HG02884 (cell line): ENCODE measurements around the gene SIX3.

ENCODE experiments used
- ATAC-seq: cut with Tn5 transposase; IDR thresholded peaks from one replicate; pipeline ENCODE4 v1.9.1; 2021; ENCODE audit warnings: mild to moderate bottlenecking, moderate library complexity; ENCODE audit not compliant: unreplicated experiment

The SIX3 gene

DNA sequence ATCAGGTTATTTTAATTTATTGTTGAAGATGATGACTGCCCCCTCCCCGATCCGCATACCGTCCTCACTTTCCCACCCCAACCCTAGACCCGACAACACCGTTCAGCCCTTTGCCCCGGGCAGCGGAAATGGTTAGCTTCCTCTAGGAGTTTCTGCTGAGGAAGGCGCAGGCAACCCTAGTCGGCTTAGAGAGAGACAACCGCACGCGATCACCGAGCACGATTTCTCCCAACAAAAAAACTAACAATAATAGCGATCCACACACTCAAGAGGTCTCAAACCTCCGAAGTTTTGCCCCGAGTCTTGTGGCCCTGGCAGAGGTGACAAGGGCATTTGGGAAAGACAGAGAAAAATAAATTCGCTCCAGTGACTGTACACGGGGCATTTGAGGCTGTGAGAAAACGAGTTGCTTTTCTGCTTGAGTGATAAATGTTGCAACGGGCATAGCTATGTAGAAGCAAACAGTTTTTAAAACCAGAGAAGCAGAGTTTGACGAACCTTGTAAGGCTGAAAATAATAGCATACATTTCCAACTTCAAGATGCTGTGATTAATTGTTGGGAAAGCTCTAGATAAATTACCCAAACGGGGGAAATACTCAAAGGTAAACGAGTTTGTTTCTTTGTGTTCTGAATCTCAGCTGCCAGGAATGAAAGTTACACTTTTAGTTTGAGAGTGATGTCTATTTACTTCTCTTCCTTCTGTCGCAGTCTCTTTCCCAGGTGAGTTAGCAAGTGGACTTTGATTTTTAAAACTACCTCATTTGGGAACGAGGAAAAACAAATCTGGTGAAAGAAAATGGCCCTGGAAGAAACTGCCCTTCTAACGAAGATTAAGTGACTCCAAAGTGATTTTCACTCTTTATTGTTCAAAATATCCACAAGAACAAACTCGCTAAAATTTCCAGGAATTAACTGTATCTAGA, 11.0 kb upstream of the SIX3 start:
- ATAC-seq, result no peak

DNA sequence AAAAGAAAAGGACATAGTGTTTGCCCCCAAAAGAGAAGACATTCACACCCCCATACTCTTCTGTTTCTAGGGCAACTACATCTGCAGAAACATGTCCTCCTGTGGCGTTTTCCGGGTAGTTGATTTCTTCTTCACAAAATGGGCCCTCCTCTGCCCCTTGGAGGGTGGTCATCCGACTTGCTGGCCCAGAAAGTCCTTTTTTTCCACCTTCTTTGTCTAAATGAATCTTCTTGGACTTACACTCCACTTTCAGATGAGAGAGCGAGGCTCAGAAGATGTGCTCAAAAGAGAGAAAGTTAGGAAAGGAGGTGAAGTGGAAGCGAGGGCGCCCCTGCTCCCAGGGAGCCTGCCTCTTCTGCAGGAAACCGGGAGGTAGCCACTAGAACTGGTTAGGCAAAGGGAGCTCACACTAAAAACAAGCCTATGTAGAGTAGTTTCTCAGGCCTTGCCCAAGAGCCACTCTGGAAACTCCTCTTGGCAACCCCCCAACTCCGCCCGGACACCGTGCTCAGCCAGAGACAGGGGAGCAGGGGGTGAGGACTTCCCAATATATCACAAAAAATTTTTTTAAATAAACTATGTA, 10.2 kb upstream of the SIX3 start:
- ATAC-seq, result no peak

DNA sequence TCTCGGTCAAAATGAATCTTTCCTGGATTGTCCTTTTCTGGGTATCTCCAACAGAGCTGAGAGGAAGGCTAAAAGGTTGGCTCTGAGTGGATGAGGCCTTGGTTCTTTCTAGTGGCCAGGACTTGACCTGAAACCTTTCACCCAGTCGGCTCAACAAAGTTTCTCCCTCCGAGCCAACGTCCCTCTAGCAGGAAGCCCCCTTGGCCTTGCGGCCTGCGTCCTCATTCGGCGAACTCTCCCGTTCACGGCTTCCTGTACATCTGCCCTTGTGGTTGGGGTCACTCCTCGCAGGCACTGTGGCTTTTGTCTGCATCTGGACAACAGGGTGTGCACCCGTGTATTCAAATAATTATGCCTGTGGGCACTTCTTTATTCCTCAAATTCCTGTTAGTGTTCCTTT, 9.4 kb upstream of the SIX3 start:
- no peak for ATAC-seq

DNA sequence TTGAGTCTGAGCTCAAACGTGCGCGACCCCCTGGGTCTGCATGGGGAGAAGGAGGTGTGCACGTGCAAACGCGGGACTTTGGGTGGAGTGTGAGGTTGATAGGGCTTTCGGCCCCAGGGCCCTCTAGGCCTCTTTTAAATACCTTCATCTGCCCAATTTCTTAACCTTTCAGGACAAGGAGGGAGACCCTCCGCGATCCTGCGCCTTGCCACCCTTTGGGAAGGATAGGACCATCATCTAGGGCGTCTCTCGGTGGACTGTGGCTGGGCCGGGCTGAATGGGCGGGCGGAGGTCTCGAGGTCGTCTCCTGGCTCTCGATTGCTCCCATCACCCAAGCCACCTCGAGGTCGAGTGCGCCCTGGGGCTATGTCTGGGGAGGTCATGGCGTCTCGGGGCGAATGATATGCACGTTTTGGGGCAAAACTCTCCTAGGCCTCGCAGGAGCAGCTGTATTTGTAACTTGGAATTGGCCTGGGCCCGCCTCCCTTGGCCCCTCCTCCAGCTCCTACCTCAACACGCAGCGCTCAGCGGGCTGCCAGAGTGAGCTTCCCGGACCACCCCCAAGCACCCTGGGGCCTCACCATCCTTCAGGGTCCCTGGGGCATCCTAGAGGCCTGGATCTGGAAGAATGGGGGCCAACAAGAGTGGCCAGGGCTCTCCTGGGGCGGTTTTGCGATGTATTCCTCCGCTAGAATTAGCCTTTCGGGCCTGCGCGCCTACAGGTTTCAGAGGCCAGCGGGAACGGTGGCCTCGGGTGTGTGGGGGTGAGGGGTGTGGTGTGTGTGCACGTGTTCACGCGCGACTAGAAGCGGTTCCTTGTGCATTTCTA, 8.7 kb upstream of the SIX3 start:
- ATAC-seq, result no peak

DNA sequence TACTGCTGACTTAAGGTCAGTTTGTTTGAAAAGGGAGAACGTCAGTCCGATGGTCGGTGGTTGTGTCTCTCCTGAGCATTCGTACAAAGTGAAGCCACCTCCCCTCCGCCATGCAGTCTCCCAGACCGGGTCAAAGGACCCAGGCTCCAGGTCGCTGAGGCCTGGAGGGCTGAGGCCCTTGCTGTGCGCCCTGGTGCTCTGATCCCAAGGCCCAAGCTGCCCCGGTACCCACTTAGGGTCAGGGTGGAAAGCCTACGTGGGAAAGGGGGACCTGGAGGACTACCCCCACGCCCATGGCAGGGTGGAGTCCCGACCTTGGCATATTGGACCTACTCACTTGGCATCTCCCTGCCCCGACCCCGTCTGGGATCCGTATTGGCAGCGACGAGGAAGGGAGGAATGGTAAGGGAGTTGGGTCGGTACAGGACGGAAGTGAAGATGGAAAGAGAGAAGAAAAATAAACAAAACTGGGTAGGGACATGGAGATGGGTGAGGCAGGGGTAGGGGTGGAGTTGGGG, 8.0 kb upstream of the SIX3 start:
- ATAC-seq, result no peak

DNA sequence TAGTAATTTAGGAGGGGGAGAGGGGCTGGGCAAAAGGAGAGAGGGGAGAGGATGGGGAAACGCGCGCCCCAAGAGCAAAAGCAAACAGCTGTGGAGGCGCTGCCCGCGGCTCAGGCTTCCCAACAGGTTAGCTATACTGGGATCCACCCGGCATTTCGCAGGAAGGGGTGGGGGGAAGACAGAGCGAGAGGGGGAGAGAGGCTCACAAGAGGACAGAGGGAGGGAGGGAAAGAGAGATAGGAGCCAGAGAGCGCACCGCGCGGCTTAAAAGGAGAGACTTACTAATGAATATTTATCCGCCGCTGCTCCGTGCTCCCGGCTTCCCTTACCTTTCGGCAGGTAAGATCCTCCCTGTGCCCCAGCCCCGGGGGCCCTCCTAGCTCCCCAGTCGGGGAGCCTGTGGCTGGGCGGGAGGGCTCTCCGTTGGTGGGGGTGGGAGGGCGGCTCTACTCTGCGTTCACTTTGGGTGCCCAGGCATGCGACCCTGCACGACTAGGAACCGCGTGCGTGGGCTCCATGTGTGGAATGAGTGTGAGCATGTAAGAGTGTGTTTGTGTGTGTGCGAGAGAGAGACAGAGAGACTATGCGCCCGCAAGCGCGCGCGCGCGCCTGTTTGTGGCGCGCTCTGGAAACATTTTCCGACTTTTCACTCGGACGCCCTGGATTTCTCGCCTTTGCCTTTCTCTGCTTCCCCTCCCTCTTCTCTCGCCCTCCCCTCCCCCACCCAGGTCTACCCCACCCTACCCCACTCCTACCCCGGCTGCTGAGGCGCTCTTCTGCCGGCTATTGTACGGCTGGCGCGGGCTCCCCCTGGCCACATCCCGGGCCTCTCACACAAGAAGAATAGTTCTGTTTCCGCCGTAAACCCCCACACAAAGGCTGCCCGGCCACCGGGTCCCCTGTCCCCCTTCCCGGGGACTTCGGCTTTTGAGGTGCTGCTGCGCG, 7.2 kb upstream of the SIX3 start:
- ATAC-seq, result no peak

DNA sequence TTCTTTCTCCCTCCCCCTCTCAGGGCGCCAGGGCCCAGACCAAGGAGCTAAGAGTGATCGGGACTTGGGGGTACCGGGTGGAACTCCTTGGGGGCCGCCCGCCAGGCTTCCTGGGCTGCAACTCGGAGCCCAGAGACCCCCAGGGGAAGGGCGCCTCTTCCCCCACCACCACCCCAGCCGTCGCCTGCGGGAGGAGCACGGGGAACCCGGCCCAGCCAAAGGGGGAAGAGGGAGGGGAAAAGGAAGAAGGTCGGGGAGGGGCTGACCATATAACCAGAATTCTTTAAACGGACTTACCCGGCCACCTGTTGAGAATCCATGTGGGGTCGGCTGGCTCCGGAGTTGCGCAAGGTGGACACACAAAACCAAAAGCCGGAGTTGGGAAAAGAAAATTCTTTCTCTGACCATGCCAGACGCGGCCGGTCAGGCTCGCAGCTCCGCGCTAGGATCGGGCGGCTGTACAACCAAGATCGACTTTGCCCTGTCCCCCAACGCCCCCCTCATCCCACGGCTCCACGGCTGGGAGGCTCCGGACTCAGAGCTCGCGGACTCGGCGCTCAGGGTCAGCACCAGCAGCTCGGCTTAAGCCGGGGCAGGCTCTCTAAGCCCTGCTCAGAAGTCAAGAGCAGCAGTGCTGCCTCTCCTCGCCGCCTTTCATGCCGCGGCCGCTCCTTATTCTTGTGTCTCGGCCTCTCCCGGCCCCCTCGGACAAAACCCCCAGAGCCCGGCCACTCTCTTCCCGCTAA, 6.3 kb upstream of the SIX3 start:
- ATAC-seq, result no peak

DNA sequence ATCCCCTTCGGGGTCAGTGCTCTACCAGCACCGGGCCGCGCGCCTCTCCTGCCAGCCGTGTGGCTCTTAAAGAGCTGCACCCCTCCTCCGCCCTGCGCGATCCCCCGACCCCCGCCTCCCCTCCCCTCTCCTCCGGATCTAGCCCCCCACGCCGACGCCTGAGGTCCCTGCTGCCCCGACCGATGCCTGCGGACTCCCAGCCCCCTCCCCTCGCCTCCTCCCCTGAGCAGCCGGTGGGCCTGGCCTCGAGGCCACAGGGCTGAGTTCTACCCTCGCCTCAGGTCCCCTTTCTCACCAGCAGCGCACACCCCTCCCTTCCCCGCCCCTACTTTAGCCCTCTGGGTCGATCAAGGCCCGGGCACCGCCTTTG, 5.8 kb upstream of the SIX3 start:
- no peak for ATAC-seq

DNA sequence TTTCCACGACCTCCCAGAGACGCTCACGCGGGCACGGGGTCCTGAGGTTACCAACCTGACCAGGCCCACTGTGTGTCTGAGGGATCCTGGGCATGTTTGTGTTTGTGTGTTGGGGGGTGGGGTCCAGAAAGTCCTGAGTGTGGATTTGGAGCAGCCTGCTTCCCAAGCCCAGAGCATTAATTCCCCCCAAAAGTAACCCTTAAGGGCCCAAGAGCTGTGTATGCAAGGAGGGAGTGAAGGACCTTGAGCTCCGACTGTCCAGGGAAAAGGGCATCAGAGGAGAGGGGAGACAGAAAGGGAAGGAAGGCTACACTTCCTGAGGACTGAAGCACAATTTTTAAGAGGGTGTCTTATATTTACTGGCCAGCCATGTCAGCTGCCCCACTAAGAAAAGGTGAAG, 5.2 kb upstream of the SIX3 start:
- ATAC-seq, result no peak

DNA sequence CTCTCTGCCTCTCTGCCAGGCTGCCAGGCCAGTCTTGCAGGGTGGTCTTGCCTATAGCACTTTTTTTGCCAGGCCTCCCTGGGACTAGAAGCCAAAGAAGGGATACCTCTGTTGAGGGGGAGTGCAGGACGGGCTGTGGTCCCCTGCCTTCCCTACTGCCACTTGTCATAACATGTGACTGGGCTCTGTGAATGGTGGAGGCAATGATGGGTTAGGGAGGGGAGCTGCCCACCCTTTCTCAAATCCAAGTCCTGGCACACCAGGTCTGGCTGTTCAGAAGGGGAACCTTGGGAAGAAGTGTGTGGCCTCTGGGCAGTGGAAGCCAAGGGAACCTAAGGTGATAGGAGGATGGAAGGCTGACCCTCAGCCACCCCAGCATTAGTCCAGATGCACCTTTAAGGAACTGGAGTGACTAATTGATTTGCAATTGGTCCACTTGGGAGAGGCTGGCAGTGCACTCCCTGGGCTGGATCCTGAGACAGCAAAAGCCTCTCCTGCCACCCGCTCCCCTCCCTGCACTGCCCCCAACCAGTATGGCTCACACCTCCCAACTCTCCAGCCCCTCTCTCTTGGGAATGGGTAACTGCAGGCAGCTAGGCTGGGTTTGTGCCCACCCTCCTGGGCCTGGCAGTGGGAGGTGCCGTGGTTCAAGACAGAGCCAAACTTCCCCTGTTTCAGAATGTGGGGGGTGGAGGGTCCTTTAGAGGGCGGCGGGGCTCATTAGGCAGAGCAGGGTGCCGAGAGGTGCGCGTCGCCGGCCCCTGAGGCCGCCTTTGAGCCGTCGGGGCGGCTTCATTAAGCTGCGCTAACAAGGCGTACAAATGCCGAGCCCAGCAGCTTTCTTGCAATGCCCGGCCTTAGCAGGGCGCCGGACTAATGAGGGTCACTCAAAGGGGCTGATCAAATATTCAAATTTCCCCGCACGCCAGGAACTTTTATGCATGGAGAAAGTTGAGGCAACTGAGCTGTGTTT, 4.5 kb upstream of the SIX3 start:
- no peak for ATAC-seq

DNA sequence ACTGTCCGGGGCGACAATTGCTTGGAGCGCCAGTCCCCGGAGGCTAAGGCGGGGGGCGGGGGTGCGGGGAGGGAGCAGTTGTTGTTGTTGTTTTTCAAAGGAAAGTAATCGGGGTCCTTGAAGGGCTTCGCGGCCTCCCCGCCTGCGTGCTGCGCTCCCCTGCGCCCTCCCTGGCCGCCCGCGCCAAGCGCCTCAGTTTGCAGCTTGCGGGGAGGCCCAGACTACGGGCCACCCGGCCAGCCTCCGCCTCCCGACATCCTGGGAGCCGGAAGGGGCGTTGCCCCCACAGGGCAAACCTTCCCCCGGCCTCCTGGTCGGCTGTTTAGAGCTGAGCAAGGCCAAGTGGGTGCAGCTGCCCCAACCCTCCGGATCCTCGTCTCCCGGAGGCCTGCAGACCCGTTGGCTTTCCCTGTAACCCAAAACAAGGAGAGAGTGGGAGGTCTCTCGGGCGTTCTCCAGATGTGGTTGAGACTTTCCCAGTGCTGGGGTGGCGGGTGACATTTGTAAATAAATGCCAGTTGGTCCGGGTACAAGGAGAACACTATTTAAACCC, 3.7 kb upstream of the SIX3 start:
- ATAC-seq, result no peak

DNA sequence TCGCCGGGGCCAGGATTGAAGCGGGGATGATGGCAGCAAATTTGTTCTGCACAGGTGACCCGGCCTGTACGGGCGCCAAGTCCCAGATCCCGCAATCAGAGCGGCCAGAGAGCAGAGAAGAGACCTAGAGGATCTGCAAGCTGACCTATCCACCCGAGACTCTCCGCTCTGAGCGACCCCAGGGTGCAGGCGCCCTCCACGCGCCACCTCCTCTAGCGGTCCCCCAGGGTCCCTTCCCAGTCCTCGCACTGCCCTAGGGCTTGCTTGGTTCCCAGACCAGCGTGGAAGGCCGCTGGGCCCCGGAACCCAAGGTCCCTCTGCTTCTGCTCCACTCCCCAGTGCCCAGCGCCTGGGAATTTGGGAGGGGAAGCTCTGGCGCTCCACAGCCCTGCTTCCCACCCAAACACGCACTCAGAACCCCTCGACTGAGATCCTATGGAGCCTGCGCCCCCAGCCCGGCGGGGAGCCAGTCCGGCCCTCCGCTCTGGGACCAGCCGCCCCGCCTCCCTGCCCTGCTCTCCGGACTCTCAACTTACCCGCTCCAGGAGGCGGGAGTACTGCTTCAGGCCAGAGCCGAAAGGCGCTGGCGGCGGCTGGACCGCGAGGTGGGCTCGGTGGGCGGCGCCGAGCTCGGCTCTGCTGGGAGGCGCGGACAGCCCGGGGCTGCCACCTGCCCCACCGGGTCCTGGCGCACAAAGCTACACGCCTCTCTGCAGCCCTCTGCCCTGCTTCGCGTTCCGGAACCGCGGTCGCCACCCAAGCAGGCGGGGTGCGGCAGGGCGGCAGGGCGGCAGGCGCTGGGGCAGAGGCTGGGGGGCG, 3.0 kb upstream of the SIX3 start:
- ATAC-seq, result no peak

DNA sequence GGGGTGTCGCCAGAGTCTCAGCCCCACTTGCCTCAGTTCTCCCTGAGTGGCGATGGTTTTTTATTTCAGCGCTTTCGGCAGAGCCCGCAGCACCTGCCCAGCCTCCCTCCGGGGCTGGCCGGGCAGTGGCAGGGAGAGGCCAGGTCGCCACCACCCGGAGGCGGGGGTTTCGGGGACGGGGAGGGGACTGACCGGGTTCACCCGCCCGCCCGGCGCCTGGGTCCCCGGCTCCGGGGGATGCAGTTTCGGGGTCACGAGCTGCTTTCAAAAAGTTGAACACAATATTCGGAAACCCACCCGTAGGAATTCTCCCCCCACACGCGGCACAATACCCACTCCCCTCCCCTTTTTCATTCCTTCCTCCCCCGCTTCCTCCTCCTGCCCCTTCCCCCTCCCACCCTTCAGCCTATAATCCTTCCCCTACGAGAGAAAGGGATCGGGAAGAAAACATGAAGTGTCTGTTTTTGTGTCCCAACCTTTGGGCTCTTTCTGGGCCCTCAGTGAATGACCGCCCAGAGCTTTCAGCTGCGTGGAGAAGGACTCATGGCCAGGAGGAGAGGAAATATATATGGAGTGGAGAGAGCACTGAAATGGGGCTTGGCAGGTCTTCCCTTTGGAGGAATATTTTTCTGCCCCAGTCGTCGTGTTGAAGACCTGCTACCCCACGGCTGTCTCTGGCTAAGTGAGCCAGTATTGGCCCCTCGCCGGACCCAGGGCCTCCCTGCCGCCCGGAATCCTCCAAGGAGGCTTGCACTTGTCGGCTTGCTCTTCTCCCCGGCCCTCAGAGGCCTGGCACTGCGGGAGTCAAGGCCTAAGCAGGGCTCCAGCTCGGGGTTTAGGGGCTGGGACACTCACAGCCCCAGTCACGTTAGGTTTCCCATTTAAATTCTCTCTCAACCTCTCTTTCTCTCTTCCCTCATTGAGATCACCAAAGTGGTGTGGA, 2.1 kb upstream of the SIX3 start:
- no peak for ATAC-seq

DNA sequence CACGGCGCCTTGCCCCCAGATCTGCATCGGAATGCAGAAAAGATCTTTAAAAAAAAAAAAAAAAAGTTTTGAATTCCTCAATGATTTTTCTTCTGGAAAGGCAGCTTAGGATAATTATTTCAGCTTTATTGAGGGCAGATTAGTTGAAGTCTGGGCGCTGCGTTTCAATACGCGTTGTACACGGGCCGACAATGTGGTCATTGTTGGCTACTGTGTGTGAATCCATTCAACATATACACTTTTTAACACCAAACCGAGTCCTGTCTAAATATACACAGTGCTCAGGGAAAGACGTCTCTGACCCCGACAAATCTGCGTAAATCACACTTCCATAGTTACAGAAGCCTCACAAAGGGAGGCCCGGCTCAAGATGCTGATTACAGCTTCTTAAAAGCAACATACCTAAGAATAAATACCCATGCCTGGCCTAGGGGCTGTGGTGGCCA, 1.4 kb upstream of the SIX3 start:
- no peak for ATAC-seq

DNA sequence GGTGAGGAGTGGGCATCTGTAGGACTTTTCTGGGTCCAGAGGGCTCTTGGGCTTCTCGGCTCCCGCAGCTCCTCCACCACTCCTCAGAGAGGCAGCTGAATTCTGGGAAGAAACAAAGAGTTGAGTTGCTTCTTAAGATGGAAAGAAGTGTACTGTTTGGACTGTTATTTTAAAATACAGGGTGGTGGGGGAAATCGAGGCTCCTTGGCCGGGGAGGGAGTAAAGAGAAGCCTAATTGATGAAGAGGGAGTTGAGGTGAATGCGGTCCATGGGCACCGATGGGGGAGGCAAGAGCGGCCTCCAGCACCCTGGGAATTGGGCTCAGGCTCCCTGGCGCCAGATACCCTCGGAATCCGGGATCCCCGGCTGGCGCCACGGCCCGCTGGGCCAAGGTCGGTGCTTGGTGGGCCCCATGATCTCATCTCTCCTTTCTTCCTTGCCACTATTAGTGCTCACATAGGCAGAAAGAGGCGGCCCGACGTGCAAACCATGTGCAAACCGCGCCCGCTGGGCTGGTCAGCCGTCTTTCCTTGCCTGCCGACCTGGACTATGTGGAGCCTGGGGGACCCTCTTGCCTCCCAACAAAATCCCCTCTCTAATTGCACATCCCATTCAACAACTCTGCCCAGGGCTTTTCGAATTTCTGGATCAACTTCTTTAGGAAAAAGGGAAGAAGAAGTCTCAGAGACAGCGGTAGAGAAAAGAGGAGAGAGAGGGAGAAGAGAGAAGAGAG, 604 bp upstream of the SIX3 start:
- ATAC-seq, result no peak
